HEK293 (cell line): ENCODE results near the gene TIGD1.

Experiments used
- CTCF ChIA-PET: fragments of 350-600 bp; formaldehyde crosslinking; extraction: SDS; loops from one replicate; lab custom pipeline; 2021; ENCODE audit warnings: antibody characterized with exemption; lab: Yijun Ruan, JAX
- POLR2A ChIA-PET: fragments of 300-600 bp; formaldehyde crosslinking; extraction: SDS; loops from one replicate; lab custom pipeline; 2020; ENCODE audit warnings: antibody characterized with exemption, inconsistent platforms; lab: Yijun Ruan, JAX
- H3K27ac ChIP-seq: fragments of 200-500 bp; sonication (Bioruptor generic); 2 replicates; pipeline ENCODE4 v1.5.1; 2014; ENCODE audit warnings: low read depth, low read length, control low read depth, inconsistent platforms; ENCODE audit errors: extremely low read depth
- H3K36me3 ChIP-seq, 2 experiments: fragments of 200-500 bp in 1 of 2; sonication (Bioruptor generic) in 1 of 2; 1 replicate in 1 of 2; 2 replicates in 1 of 2; pipeline ENCODE4 v1.5.1; 2014 to 2017; ENCODE audit warnings: inconsistent platforms in 2 of 2, low read length in 2 of 2; ENCODE audit not compliant: control insufficient read depth in 2 of 2, insufficient read depth in 1 of 2
- H3K4me1 ChIP-seq: fragments of 200-500 bp; sonication (Bioruptor generic); 2 replicates; pipeline ENCODE4 v1.5.1; 2014; ENCODE audit warnings: mild to moderate bottlenecking, low read length, inconsistent platforms; ENCODE audit not compliant: control insufficient read depth, insufficient read depth
- H3K4me3 ChIP-seq: 2 replicates; pipeline ENCODE4 v1.5.1; 2011; ENCODE audit warnings: low read depth, mild to moderate bottlenecking, control low read depth, low read length, moderate library complexity
- H3K9me3 ChIP-seq: fragments of 200-500 bp; sonication (Bioruptor generic); 2 replicates; pipeline ENCODE4 v1.5.1; 2014; ENCODE audit warnings: low read depth, low read length, inconsistent platforms; ENCODE audit not compliant: control insufficient read depth, insufficient read depth
- IKZF3 ChIP-seq: fragments of 450-650 bp; IDR thresholded peaks from 2 replicates; pipeline ENCODE4 v1.5.0; 2018; ENCODE audit warnings: missing biosample characterization, mild to moderate bottlenecking, missing genetic modification characterization, moderate library complexity
- KLF1 ChIP-seq: fragments of 450-650 bp; formaldehyde crosslinking; IDR thresholded peaks from 2 replicates; pipeline ENCODE4 v1.5.1; 2016; ENCODE audit warnings: missing biosample characterization, missing genetic modification characterization
- SALL2 ChIP-seq: fragments of 450-650 bp; formaldehyde crosslinking; IDR thresholded peaks from 2 replicates; pipeline ENCODE4 v1.5.0; 2017; ENCODE audit warnings: missing biosample characterization, mild to moderate bottlenecking, missing genetic modification characterization, borderline replicate concordance
- SP3 ChIP-seq: fragments of 450-650 bp; formaldehyde crosslinking; IDR thresholded peaks from 2 replicates; pipeline ENCODE4 v1.5.1; 2016; ENCODE audit warnings: missing biosample characterization, missing genetic modification characterization
- WT1 ChIP-seq: fragments of 450-650 bp; formaldehyde crosslinking; IDR thresholded peaks from 2 replicates; pipeline ENCODE4 v1.5.1; 2016; ENCODE audit warnings: missing biosample characterization, missing genetic modification characterization
- YY1 ChIP-seq: fragments of 450-650 bp; formaldehyde crosslinking; IDR thresholded peaks from 2 replicates; pipeline ENCODE4 v1.5.1; 2018; ENCODE audit warnings: missing biosample characterization, missing genetic modification characterization
- ZBTB44 ChIP-seq: fragments of 450-650 bp; IDR thresholded peaks from 2 replicates; pipeline ENCODE4 v1.5.1; 2018; ENCODE audit warnings: missing biosample characterization, mild to moderate bottlenecking, missing genetic modification characterization
- ZFP41 ChIP-seq: fragments of 450-650 bp; formaldehyde crosslinking; IDR thresholded peaks from 2 replicates; pipeline ENCODE4 v1.5.1; 2016; ENCODE audit warnings: missing biosample characterization, missing genetic modification characterization, borderline replicate concordance
- ZNF335 ChIP-seq: fragments of 450-650 bp; formaldehyde crosslinking; conservative IDR thresholded peaks from 2 replicates; pipeline ENCODE4 v1.5.1; 2016; ENCODE audit warnings: missing biosample characterization, missing genetic modification characterization
- ZNF366 ChIP-seq: fragments of 450-650 bp; formaldehyde crosslinking; conservative IDR thresholded peaks from 2 replicates; pipeline ENCODE4 v1.5.1; 2016; ENCODE audit warnings: missing biosample characterization, missing genetic modification characterization
- ZNF488 ChIP-seq: fragments of 450-650 bp; formaldehyde crosslinking; IDR thresholded peaks from 2 replicates; pipeline ENCODE4 v1.5.1; 2016; ENCODE audit warnings: missing biosample characterization, missing genetic modification characterization
- TF ChIP-seq, protein P1 (sequence below): fragments of 450-650 bp; formaldehyde crosslinking; IDR thresholded peaks from 2 replicates; pipeline ENCODE4 v1.5.1; 2016; ENCODE audit warnings: missing biosample characterization, missing genetic modification characterization

TIGD1 gene

GRCh38 chr2:232551250-232551638 is 887 bp upstream of the TIGD1 start:
- Histone ChIP-seq H3K27ac (peak overlapping the region; percentile 82; the same call in 1 of the 2 replicates), H3K4me1 (no peaks in the 10 kb centered on the region), H3K4me3 (peak overlapping the region; percentile 94), H3K36me3 (peaks cover 13 to 49% of the 10 kb centered on the region in 2 experiments; a peak in 2 of 3 replicates), H3K9me3 (no peaks in the 10 kb centered on the region)
- TF ChIP-seq ZNF335 (tag by site-specific recombination) (0 out of 2 replicates have a peak, but pooled peaks have one; percentile 2), SALL2 (tag by site-specific recombination) (no peak), KLF1 (0 out of 2 replicates have a peak, but pooled peaks have one; percentile 9)
- ChIA-PET CTCF (interaction anchor here (0.6 kb wide), 1 partner anchor 197 kb away, joined by 3 read pairs; no protein-coding TSS in a partner anchor), POLR2A (interaction anchor here (0.5 to 1.4 kb wide), 7 partner anchors 12 to 82 kb away, joined by 3 to 9 read pairs (median 4); partner anchors contain the start of gene EFHD1)

DNA sequence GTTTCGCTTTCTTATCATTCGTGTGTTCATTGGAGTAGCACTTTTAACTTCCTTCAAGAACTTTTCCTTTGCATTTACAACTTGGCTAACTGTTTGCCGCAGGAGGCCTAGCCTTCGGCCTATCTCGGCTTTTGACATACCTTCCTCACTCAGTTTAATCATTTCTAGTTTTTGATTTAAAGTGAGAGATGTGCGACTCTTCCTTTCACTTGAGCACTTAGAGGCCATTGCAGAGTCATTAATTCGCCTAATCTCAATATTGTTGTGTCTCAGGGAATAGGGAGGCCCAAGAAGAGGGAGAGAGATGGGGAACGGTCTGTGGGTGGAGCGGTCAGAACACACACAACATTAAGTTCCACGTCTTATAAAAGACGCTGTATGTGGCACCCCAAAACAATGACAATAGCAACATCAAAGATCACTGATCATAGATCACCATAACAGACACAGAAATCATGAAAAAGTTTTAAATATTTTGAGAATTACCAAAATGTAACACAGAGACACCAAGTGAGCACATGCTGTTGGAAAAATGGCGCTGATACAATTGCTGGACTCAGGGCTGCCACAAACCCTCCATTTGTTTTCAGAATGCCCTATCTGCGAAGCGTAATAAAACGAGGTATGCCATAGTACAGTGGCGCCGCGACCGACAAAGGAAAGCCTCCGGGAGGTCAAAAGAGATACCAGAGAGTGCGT is 553 bp downstream of the TIGD1 start:
- TF ChIP-seq YY1 (tag by site-specific recombination) (0 out of 2 replicates have a peak, but pooled peaks have one; percentile 36), ZNF366 (tag by site-specific recombination) (no peak)
- ChIA-PET CTCF (no interaction called here), POLR2A (interaction anchor here (1.0 to 1.4 kb wide), 7 partner anchors 12 to 83 kb away, joined by 3 to 9 read pairs (median 3); partner anchors contain the start of gene EFHD1)
- H3K4me3 ChIP-seq = peak overlapping the region; percentile 94
- no peaks in the 10 kb centered on the region for H3K4me1 ChIP-seq
- peak overlapping the region; percentile 82 for H3K27ac ChIP-seq
- peaks cover 17 to 42% of the 10 kb centered on the region in 2 experiments; a peak in 2 of 3 replicates for H3K36me3 ChIP-seq
- H3K9me3 ChIP-seq = no peaks in the 10 kb centered on the region

- POLR2A ChIA-PET = interaction anchor here (0.6 kb wide), 1 partner anchor 52 kb away, joined by 3 read pairs; no protein-coding TSS in a partner anchor
- no peak for TF ChIP-seq ZNF488 (tag by site-specific recombination)
- TF ChIP-seq ZFP41 (tag by site-specific recombination) = no peak
- TF ChIP-seq SP3 = no peak
- no peak for TF ChIP-seq WT1
- TF ChIP-seq, protein P1, sequence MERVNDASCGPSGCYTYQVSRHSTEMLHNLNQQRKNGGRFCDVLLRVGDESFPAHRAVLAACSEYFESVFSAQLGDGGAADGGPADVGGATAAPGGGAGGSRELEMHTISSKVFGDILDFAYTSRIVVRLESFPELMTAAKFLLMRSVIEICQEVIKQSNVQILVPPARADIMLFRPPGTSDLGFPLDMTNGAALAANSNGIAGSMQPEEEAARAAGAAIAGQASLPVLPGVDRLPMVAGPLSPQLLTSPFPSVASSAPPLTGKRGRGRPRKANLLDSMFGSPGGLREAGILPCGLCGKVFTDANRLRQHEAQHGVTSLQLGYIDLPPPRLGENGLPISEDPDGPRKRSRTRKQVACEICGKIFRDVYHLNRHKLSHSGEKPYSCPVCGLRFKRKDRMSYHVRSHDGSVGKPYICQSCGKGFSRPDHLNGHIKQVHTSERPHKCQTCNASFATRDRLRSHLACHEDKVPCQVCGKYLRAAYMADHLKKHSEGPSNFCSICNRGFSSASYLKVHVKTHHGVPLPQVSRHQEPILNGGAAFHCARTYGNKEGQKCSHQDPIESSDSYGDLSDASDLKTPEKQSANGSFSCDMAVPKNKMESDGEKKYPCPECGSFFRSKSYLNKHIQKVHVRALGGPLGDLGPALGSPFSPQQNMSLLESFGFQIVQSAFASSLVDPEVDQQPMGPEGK (tag by site-specific recombination) = no peak
- TF ChIP-seq IKZF3 = no peak
These were observed 2.4 kb downstream of the TIGD1 start for GRCh38 chr2:232547991-232548390.

GRCh38 chr2:232545511-232546375 is 4.6 kb downstream of the TIGD1 start:
- H3K36me3 ChIP-seq = peaks cover 12 to 29% of the 10 kb centered on the region in 2 experiments; a peak in 2 of 3 replicates
- no peak overlapping the region for H3K4me3 ChIP-seq
- POLR2A ChIA-PET = interaction anchor here (0.7 kb wide), 2 partner anchors 11 to 46 kb away, joined by 4 read pairs; no protein-coding TSS in a partner anchor
- no peaks in the 10 kb centered on the region for H3K9me3 ChIP-seq
- CTCF ChIA-PET = no interaction called here
- no peaks in the 10 kb centered on the region for H3K4me1 ChIP-seq
- no peak overlapping the region for H3K27ac ChIP-seq
- no peak for TF ChIP-seq ZBTB44 (tag by site-specific recombination)

More at GRCh38 chr2:232547991-232548390, 2.4 kb downstream of the TIGD1 start:
- CTCF ChIA-PET = no interaction called here
- no peaks in the 10 kb centered on the region for H3K9me3 ChIP-seq
- H3K4me3 ChIP-seq = no peak overlapping the region
- H3K27ac ChIP-seq = no peak overlapping the region
- no peaks in the 10 kb centered on the region for H3K4me1 ChIP-seq
- H3K36me3 ChIP-seq = peaks cover 17 to 37% of the 10 kb centered on the region in 2 experiments; a peak in 2 of 3 replicates
